Caco-2 (cell line): Measurements from ENCODE around the gene NPB. TPM values are rescaled to one million over a fixed set of nuclear protein-coding genes. Genes with fewer than 3 reads are reported as not detected.

Experiments used
- BruUV-seq: library from RNA; stranded (reverse); fragments of 400-500 nt; replicated peaks from 2 replicates; lab custom pipeline; 2021; lab: Mats Ljungman, UMichigan
- CTCF ChIA-PET: fragments of 300-600 bp; sonication (Branson Sonifier 250); formaldehyde crosslinking; loops from one replicate; lab custom pipeline; 2022; ENCODE audit warnings: antibody characterized with exemption; lab: Charles Lee
- POLR2A ChIA-PET: fragments of 300-600 bp; sonication (Branson Sonifier 250); formaldehyde crosslinking; loops from one replicate; lab custom pipeline; 2022; ENCODE audit warnings: antibody characterized with exemption; lab: Charles Lee
- DNase-seq, 2 experiments: peaks; one replicate each; pipeline versions ENCODE4 v3.0.0 to v3.0.0-alpha.2; 2020 to 2022
- H3K27me3 ChIP-seq: replicated peaks from 2 replicates; pipeline ENCODE4 v1.6.0; 2011; ENCODE audit warnings: low read length; ENCODE audit not compliant: control insufficient read depth, insufficient read depth
- H3K36me3 ChIP-seq: 2 replicates; pipeline ENCODE4 v1.5.1; 2011; ENCODE audit warnings: low read length; ENCODE audit not compliant: control insufficient read depth, insufficient read depth
- H3K4me1 ChIP-seq: fragments of 250-450 bp; sonication (Bioruptor Pico); 2 replicates; pipeline ENCODE4 v1.5.1; 2020; ENCODE audit warnings: mild to moderate bottlenecking
- H3K4me3 ChIP-seq: 2 replicates; pipeline ENCODE4 v1.5.1; 2011; ENCODE audit warnings: low read depth, mild to moderate bottlenecking, control low read depth, low read length
- H3K9me3 ChIP-seq: fragments of 250-450 bp; sonication (Bioruptor Pico); 2 replicates; pipeline ENCODE4 v1.5.1; 2020; ENCODE audit warnings: mild to moderate bottlenecking, moderate library complexity
- H3K27ac Mint-ChIP-seq: one replicate; pipeline ENCODE4 v1.8.0; 2022; ENCODE audit warnings: mixed read lengths; ENCODE audit not compliant: unreplicated experiment
- H3K27me3 Mint-ChIP-seq: one replicate; pipeline ENCODE4 v1.8.0; 2022; ENCODE audit warnings: mixed read lengths; ENCODE audit not compliant: insufficient read depth, unreplicated experiment
- H3K36me3 Mint-ChIP-seq: one replicate; pipeline ENCODE4 v1.8.0; 2022; ENCODE audit warnings: mild to moderate bottlenecking, mixed read lengths; ENCODE audit not compliant: insufficient read depth, unreplicated experiment
- H3K4me1 Mint-ChIP-seq: one replicate; pipeline ENCODE4 v1.8.0; 2022; ENCODE audit warnings: low read depth, mixed read lengths; ENCODE audit not compliant: unreplicated experiment
- H3K4me3 Mint-ChIP-seq: one replicate; pipeline ENCODE4 v1.8.0; 2022; ENCODE audit warnings: mild to moderate bottlenecking, moderate library complexity, mixed read lengths; ENCODE audit not compliant: unreplicated experiment
- H3K9me3 Mint-ChIP-seq: one replicate; pipeline ENCODE4 v1.8.0; 2022; ENCODE audit warnings: mixed read lengths; ENCODE audit not compliant: unreplicated experiment
- CTCF ChIP-seq, 2 experiments: fragments of 200-600 bp in 1 of 2; IDR thresholded peaks; 1 replicate in 1 of 2; 2 replicates in 1 of 2; pipeline versions ENCODE4 v1.5.1 to v1.8.0; 2011 to 2022; ENCODE audit warnings: antibody characterized with exemption in 1 of 2, control low read depth in 1 of 2, inconsistent platforms in 1 of 2, low read depth in 1 of 2, low read length in 1 of 2, mild to moderate bottlenecking in 1 of 2, moderate library complexity in 1 of 2; ENCODE audit not compliant: insufficient read depth in 1 of 2, severe bottlenecking in 1 of 2, unreplicated experiment in 1 of 2
- intact Hi-C: fragments of 100-400 bp; cut with micrococcal nuclease; formaldehyde crosslinking; loops from one replicate; pipeline ENCODE4 v1.10.0; 2022; ENCODE audit not compliant: unreplicated experiment
- total RNA-seq: library from RNA; stranded (reverse); gene quantifications from 2 replicates; pipeline ENCODE4 v1.2.3, GENCODE V29; 2022

Gene NPB
- total RNA-seq, 1 experiment from 2014 or later, result 0.68 TPM

GRCh38 chr17:81903415-81903831, 1.4 kb downstream of the NPB start:
- CTCF ChIA-PET, result no interaction called here
- peaks cover 9% of the 10 kb centered on the region; the same call in 1 of the 2 replicates for H3K36me3 ChIP-seq

GRCh38 chr17:81903896-81904599, 2.0 kb downstream of the NPB start:
- Mint-ChIP-seq H3K36me3 (peaks cover 88% of the 10 kb centered on the region), H3K27me3 (no peaks in the 10 kb centered on the region), H3K4me1 (peaks cover 7% of the 10 kb centered on the region), H3K27ac (no peak overlapping the region), H3K9me3 (no peaks in the 10 kb centered on the region), H3K4me3 (no peak overlapping the region)
- Histone ChIP-seq H3K4me1 (no peaks in the 10 kb centered on the region; the same call in 1 of the 2 replicates), H3K4me3 (no peak overlapping the region), H3K27me3 (no peaks in the 10 kb centered on the region), H3K36me3 (peaks cover 9% of the 10 kb centered on the region; the same call in 1 of the 2 replicates), H3K9me3 (no peaks in the 10 kb centered on the region)
- ChIA-PET POLR2A (no interaction called here), CTCF (interaction anchor here (0.5 kb wide), 1 partner anchor 24 kb away, joined by 5 read pairs; the partner anchor contains the start of gene MAFG)
- no TSS peak for BruUV-seq
- intact Hi-C loops, result no loop called here
- no peak for TF ChIP-seq CTCF (IDR thresholded peaks at IDR 0.05; ENCODE audit: insufficient read depth in 1 of 2, low read depth in 1 of 2, low read length in 1 of 2, severe bottlenecking in 1 of 2, unreplicated experiment in 1 of 2)
- no peak for DNase-seq

More at GRCh38 chr17:81903415-81903831, 1.4 kb downstream of the NPB start:
- H3K4me3 ChIP-seq, result no peak overlapping the region
- Mint-ChIP-seq H3K9me3 (no peaks in the 10 kb centered on the region), H3K36me3 (peaks cover 89% of the 10 kb centered on the region), H3K4me1 (peaks cover 7% of the 10 kb centered on the region), H3K27me3 (no peaks in the 10 kb centered on the region), H3K4me3 (no peak overlapping the region), H3K27ac (no peak overlapping the region)
- no peaks in the 10 kb centered on the region for H3K27me3 ChIP-seq
- no peak for TF ChIP-seq CTCF (IDR thresholded peaks at IDR 0.05; ENCODE audit: insufficient read depth in 1 of 2, low read depth in 1 of 2, low read length in 1 of 2, severe bottlenecking in 1 of 2, unreplicated experiment in 1 of 2)
- no peaks in the 10 kb centered on the region for H3K9me3 ChIP-seq
- POLR2A ChIA-PET, result interaction anchor here (0.6 kb wide), 1 partner anchor 12 kb away, joined by 4 read pairs; the partner anchor contains the start of genes ALYREF and ANAPC11
- no TSS peak for BruUV-seq
- no peaks in the 10 kb centered on the region; the same call in 1 of the 2 replicates for H3K4me1 ChIP-seq
- DNase-seq, result no peak
- intact Hi-C loops, result no loop called here

GRCh38 chr17:81904600-81905423, 2.8 kb downstream of the NPB start:
- no peak overlapping the region for H3K4me3 Mint-ChIP-seq

More at GRCh38 chr17:81904600-81905423, 2.8 kb downstream of the NPB start:
- Histone ChIP-seq H3K4me3 (no peak overlapping the region), H3K27me3 (no peaks in the 10 kb centered on the region), H3K4me1 (peaks cover 7% of the 10 kb centered on the region), H3K36me3 (peaks cover 12% of the 10 kb centered on the region; the same call in 1 of the 2 replicates), H3K9me3 (no peaks in the 10 kb centered on the region)
- TF ChIP-seq CTCF (IDR thresholded peaks at IDR 0.05; ENCODE audit: insufficient read depth in 1 of 2, low read depth in 1 of 2, low read length in 1 of 2, severe bottlenecking in 1 of 2, unreplicated experiment in 1 of 2), result no peak
- ChIA-PET CTCF (interaction anchor here (0.5 kb wide), 1 partner anchor 23 kb away, joined by 5 read pairs; the partner anchor contains the start of gene MAFG), POLR2A (no interaction called here)
- no peak overlapping the region for H3K27ac Mint-ChIP-seq
- peaks cover 7% of the 10 kb centered on the region for H3K4me1 Mint-ChIP-seq
- no peaks in the 10 kb centered on the region for H3K27me3 Mint-ChIP-seq
- no peak for DNase-seq
- peaks cover 87% of the 10 kb centered on the region for H3K36me3 Mint-ChIP-seq
- no peaks in the 10 kb centered on the region for H3K9me3 Mint-ChIP-seq
- intact Hi-C loops, result no loop called here
- TSS peak; percentile 8 for BruUV-seq
